Mesenchymal stem cell (in vitro differentiated cells and primary cell): ENCODE data around the gene TTC21B.

Source experiments
- DNase-seq: peaks from one replicate; pipeline ENCODE4 v3.0.0-alpha.2; 2013
- H2AFZ ChIP-seq: one replicate; pipeline ENCODE4 v1.6.1; 2013; ENCODE audit warnings: low read depth, mild to moderate bottlenecking, control low read depth, inconsistent platforms, low read length, moderate library complexity
- H2AK5ac ChIP-seq: 2 replicates; pipeline ENCODE4 v1.6.1; 2013; ENCODE audit warnings: low read length, moderate library complexity, mild to moderate bottlenecking, inconsistent platforms; ENCODE audit not compliant: severe bottlenecking
- H2BK120ac ChIP-seq: one replicate; pipeline ENCODE4 v1.6.1; 2013; ENCODE audit warnings: low read depth, mild to moderate bottlenecking, inconsistent platforms, low read length, moderate library complexity
- H2BK12ac ChIP-seq, 2 experiments: one replicate each; pipeline ENCODE4 v1.6.1; 2013; ENCODE audit warnings: inconsistent platforms in 2 of 2, low read length in 2 of 2, mild to moderate bottlenecking in 2 of 2, moderate library complexity in 2 of 2, control low read depth in 1 of 2
- H2BK15ac ChIP-seq: one replicate; pipeline ENCODE4 v1.6.1; 2013; ENCODE audit warnings: mild to moderate bottlenecking, low read depth, inconsistent platforms; ENCODE audit not compliant: poor library complexity, severe bottlenecking
- H2BK5ac ChIP-seq: 2 replicates; pipeline ENCODE4 v1.6.1; 2013; ENCODE audit warnings: low read depth, mild to moderate bottlenecking, low read length, control low read depth, inconsistent platforms; ENCODE audit not compliant: poor library complexity, severe bottlenecking
- H3K14ac ChIP-seq, 2 experiments: one replicate each; pipeline ENCODE4 v1.6.1; 2013; ENCODE audit warnings: inconsistent platforms in 2 of 2, low read length in 2 of 2, control low read depth in 1 of 2, mild to moderate bottlenecking in 1 of 2, moderate library complexity in 1 of 2
- H3K18ac ChIP-seq, 2 experiments: one replicate each; pipeline ENCODE4 v1.6.1; 2013; ENCODE audit warnings: inconsistent platforms in 2 of 2, low read length in 2 of 2, control low read depth in 1 of 2, low read depth in 1 of 2, mild to moderate bottlenecking in 1 of 2
- H3K23ac ChIP-seq, 2 experiments: one replicate each; pipeline ENCODE4 v1.6.1; 2013; ENCODE audit warnings: inconsistent platforms in 2 of 2, low read length in 2 of 2, mild to moderate bottlenecking in 2 of 2, moderate library complexity in 2 of 2, control low read depth in 1 of 2
- H3K27ac ChIP-seq: 2 replicates; pipeline ENCODE4 v1.5.1; 2013; ENCODE audit warnings: mild to moderate bottlenecking, moderate library complexity, low read length, control low read depth, inconsistent platforms; ENCODE audit not compliant: poor library complexity, severe bottlenecking
- H3K27me3 ChIP-seq, 2 experiments: 2 replicates each; pipeline versions ENCODE4 v1.6.1 to v1.7.0; 2013; ENCODE audit warnings: low read length in 2 of 2, mild to moderate bottlenecking in 2 of 2, moderate library complexity in 2 of 2, control low read depth in 1 of 2, inconsistent platforms in 1 of 2; ENCODE audit not compliant: control insufficient read depth in 1 of 2, insufficient read depth in 1 of 2
- H3K36me3 ChIP-seq, 2 experiments: 2 replicates each; pipeline versions ENCODE4 v1.6.1 to v1.7.0; 2013; ENCODE audit warnings: low read length in 2 of 2, control low read depth in 1 of 2, inconsistent platforms in 1 of 2, low read depth in 1 of 2, mild to moderate bottlenecking in 1 of 2; ENCODE audit not compliant: insufficient read depth in 2 of 2, control insufficient read depth in 1 of 2
- H3K4ac ChIP-seq, 2 experiments: one replicate each; pipeline ENCODE4 v1.6.1; 2013; ENCODE audit warnings: inconsistent platforms in 2 of 2, low read length in 2 of 2, mild to moderate bottlenecking in 2 of 2, moderate library complexity in 2 of 2, control low read depth in 1 of 2, low read depth in 1 of 2
- H3K4me1 ChIP-seq: 2 replicates; pipeline ENCODE4 v1.6.1; 2013; ENCODE audit warnings: low read depth, low read length, control low read depth; ENCODE audit not compliant: control insufficient read depth, insufficient read depth
- H3K4me2 ChIP-seq: 2 replicates; pipeline ENCODE4 v1.6.1; 2013; ENCODE audit warnings: low read length, mild to moderate bottlenecking, inconsistent platforms; ENCODE audit not compliant: poor library complexity, severe bottlenecking
- H3K4me3 ChIP-seq, 2 experiments: 2 replicates each; pipeline versions ENCODE4 v1.5.1 to v1.7.0; 2013; ENCODE audit warnings: low read length in 2 of 2, mild to moderate bottlenecking in 2 of 2, control low read depth in 1 of 2, low read depth in 1 of 2; ENCODE audit not compliant: insufficient read depth in 1 of 2
- H3K79me1 ChIP-seq: replicated peaks from 2 replicates; pipeline ENCODE4 v1.6.1; 2013; ENCODE audit warnings: mild to moderate bottlenecking, control low read depth, low read length, inconsistent platforms; ENCODE audit not compliant: poor library complexity, severe bottlenecking
- H3K9ac ChIP-seq: 2 replicates; pipeline ENCODE4 v1.7.0; 2013; ENCODE audit warnings: mild to moderate bottlenecking, low read length, moderate library complexity
- H3K9me3 ChIP-seq: 2 replicates; pipeline ENCODE4 v1.7.0; 2013; ENCODE audit warnings: mild to moderate bottlenecking, low read length; ENCODE audit not compliant: control insufficient read depth
- H4K8ac ChIP-seq: one replicate; pipeline ENCODE4 v1.6.1; 2013; ENCODE audit warnings: inconsistent platforms, mild to moderate bottlenecking, low read length, moderate library complexity
- H4K91ac ChIP-seq: one replicate; pipeline ENCODE4 v1.6.1; 2013; ENCODE audit warnings: mild to moderate bottlenecking, low read length, inconsistent platforms
- WGBS: methylation state at CpG from one replicate; pipeline ENCODE4 v1.1.7; 2013; ENCODE audit warnings: mixed read lengths; 5-methylcytosine and 5-hydroxymethylcytosine counted together

TTC21B gene

DNA sequence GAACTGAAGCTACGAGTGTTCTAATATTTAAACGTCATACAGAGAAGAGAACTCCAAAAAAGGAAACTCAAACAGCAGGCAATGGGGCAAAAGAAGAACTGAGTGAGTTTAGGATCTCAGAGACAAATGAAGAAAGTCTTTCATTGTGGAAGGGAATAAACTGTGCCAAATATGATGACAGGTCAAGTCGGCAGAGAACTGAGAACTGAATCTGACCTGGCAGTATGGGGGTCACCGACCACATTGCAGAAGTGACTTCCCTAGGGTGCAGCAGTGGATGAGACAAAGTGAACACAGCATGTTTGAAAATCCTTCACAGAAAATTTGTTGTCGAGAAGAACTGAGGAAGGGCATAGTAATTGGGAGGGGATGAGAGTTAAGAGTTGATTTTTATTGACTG, 55.9 kb downstream of the TTC21B start:
- Histone ChIP-seq H2AFZ (no peak overlapping the region), H4K8ac (no peak overlapping the region), H3K27ac (no peak overlapping the region), H3K79me1 (peaks cover under 1% of the 10 kb centered on the region), H3K27me3 (no peaks in the 10 kb centered on the region), H3K4ac (no peak overlapping the region), H3K14ac (no peak overlapping the region), H3K9me3 (no peaks in the 10 kb centered on the region), H2BK120ac (no peak overlapping the region), H4K91ac (no peak overlapping the region), H3K4me1 (peaks cover under 1% of the 10 kb centered on the region), H3K23ac (no peak overlapping the region), H2AK5ac (no peak overlapping the region), H3K18ac (no peak overlapping the region), H2BK12ac (no peak overlapping the region), H2BK5ac (no peak overlapping the region), H3K9ac (no peak overlapping the region), H2BK15ac (no peak overlapping the region), H3K4me3 (no peak overlapping the region), H3K36me3 (peaks cover 12 to 68% of the 10 kb centered on the region in 2 experiments), H3K4me2 (no peak overlapping the region)
- 95% methylated on average over 5 of the region's 5 CpGs for WGBS
- no peak for DNase-seq

DNA sequence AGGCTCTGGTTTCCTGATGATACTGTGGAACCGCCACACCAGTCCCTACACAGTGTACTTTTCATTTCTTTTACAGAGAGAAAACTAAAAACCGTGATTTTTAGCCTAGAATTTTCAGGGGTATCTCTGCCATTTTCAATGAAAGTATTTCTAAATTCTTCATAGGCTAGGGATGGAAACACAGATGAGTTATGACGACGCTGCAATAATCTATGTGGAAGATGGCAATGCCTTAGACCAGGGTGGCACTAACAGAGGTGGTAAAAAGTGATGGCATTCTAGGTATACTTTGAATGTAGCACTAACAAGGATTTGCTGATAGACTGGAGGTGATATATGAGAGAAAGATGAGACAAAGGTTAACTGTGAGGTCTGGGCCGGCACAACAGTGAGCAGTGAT, 56.5 kb downstream of the TTC21B start:
- DNase-seq: no peak
- no peak overlapping the region for H2AK5ac ChIP-seq

GRCh38 chr2:165895974-165896373, 57.6 kb downstream of the TTC21B start:
- H2BK5ac ChIP-seq: no peak overlapping the region
- no peak overlapping the region for H4K8ac ChIP-seq
- no peaks in the 10 kb centered on the region for H3K27me3 ChIP-seq
- H4K91ac ChIP-seq: no peak overlapping the region
- 100% methylated on average over 1 of the region's 1 CpG for WGBS
- H2AK5ac ChIP-seq: no peak overlapping the region
- peaks cover 12 to 68% of the 10 kb centered on the region in 2 experiments for H3K36me3 ChIP-seq
- no peak overlapping the region for H3K4ac ChIP-seq
- no peak overlapping the region for H2BK120ac ChIP-seq
- no peak overlapping the region for H3K27ac ChIP-seq
- no peak overlapping the region for H2BK15ac ChIP-seq
- H3K9me3 ChIP-seq: no peaks in the 10 kb centered on the region
- no peak overlapping the region for H3K4me2 ChIP-seq
- H2BK12ac ChIP-seq: no peak overlapping the region
- no peak overlapping the region for H3K9ac ChIP-seq
- H3K14ac ChIP-seq: no peak overlapping the region
- no peak overlapping the region for H3K23ac ChIP-seq
- no peak overlapping the region for H3K4me3 ChIP-seq
- H3K79me1 ChIP-seq: no peaks in the 10 kb centered on the region
- no peaks in the 10 kb centered on the region for H3K4me1 ChIP-seq
- no peak overlapping the region for H3K18ac ChIP-seq
- no peak overlapping the region for H2AFZ ChIP-seq
- DNase-seq: no peak

More for the DNA sequence above, 56.5 kb downstream of the TTC21B start:
- Histone ChIP-seq H3K9ac (no peak overlapping the region), H3K27ac (no peak overlapping the region), H2BK12ac (no peak overlapping the region), H3K23ac (no peak overlapping the region), H3K9me3 (no peaks in the 10 kb centered on the region), H4K91ac (no peak overlapping the region), H3K14ac (no peak overlapping the region), H2BK5ac (no peak overlapping the region), H3K36me3 (peaks cover 12 to 72% of the 10 kb centered on the region in 2 experiments), H4K8ac (no peak overlapping the region), H3K4me2 (no peak overlapping the region), H2BK15ac (no peak overlapping the region), H3K79me1 (no peaks in the 10 kb centered on the region), H3K27me3 (no peaks in the 10 kb centered on the region), H3K18ac (no peak overlapping the region), H3K4me1 (no peaks in the 10 kb centered on the region), H2BK120ac (no peak overlapping the region), H2AFZ (no peak overlapping the region), H3K4me3 (no peak overlapping the region), H3K4ac (no peak overlapping the region)
- 98% methylated on average over 3 of the region's 5 CpGs for WGBS

GRCh38 chr2:165893556-165893955, 60.0 kb downstream of the TTC21B start:
- no peak overlapping the region for H4K91ac ChIP-seq
- H2AFZ ChIP-seq: no peak overlapping the region
- no peak overlapping the region for H2BK15ac ChIP-seq
- no peaks in the 10 kb centered on the region for H3K9me3 ChIP-seq
- DNase-seq: no peak
- H2AK5ac ChIP-seq: no peak overlapping the region
- no peak overlapping the region for H2BK5ac ChIP-seq
- no peak overlapping the region for H2BK12ac ChIP-seq
- no peak overlapping the region for H3K4me2 ChIP-seq
- WGBS: 98% methylated on average over 2 of the region's 4 CpGs
- H3K79me1 ChIP-seq: no peaks in the 10 kb centered on the region
- no peak overlapping the region for H3K4ac ChIP-seq
- H3K4me1 ChIP-seq: no peaks in the 10 kb centered on the region
- H2BK120ac ChIP-seq: no peak overlapping the region
- H3K9ac ChIP-seq: no peak overlapping the region
- H3K27ac ChIP-seq: no peak overlapping the region
- no peak overlapping the region for H3K23ac ChIP-seq
- H3K18ac ChIP-seq: no peak overlapping the region
- no peak overlapping the region for H3K4me3 ChIP-seq
- no peaks in the 10 kb centered on the region for H3K27me3 ChIP-seq
- no peak overlapping the region for H3K14ac ChIP-seq
- H4K8ac ChIP-seq: no peak overlapping the region
- peaks cover 12 to 67% of the 10 kb centered on the region in 2 experiments for H3K36me3 ChIP-seq
